Caco-2 (cell line): ENCODE results near the gene COL8A1. TPM values are rescaled to one million over a fixed set of nuclear protein-coding genes. Genes with fewer than 3 reads are reported as not detected.

Source experiments
- BruUV-seq: library from RNA; stranded (reverse); fragments of 400-500 nt; replicated peaks from 2 replicates; lab custom pipeline; 2021; lab: Mats Ljungman, UMichigan
- CTCF ChIA-PET: fragments of 300-600 bp; sonication (Branson Sonifier 250); formaldehyde crosslinking; loops from one replicate; lab custom pipeline; 2022; ENCODE audit warnings: antibody characterized with exemption; lab: Charles Lee
- POLR2A ChIA-PET: fragments of 300-600 bp; sonication (Branson Sonifier 250); formaldehyde crosslinking; loops from one replicate; lab custom pipeline; 2022; ENCODE audit warnings: antibody characterized with exemption; lab: Charles Lee
- DNase-seq, 2 experiments: peaks; one replicate each; pipeline versions ENCODE4 v3.0.0 to v3.0.0-alpha.2; 2020 to 2022
- H3K27me3 ChIP-seq: replicated peaks from 2 replicates; pipeline ENCODE4 v1.6.0; 2011; ENCODE audit warnings: low read length; ENCODE audit not compliant: control insufficient read depth, insufficient read depth
- H3K36me3 ChIP-seq: 2 replicates; pipeline ENCODE4 v1.5.1; 2011; ENCODE audit warnings: low read length; ENCODE audit not compliant: control insufficient read depth, insufficient read depth
- H3K4me1 ChIP-seq: fragments of 250-450 bp; sonication (Bioruptor Pico); 2 replicates; pipeline ENCODE4 v1.5.1; 2020; ENCODE audit warnings: mild to moderate bottlenecking
- H3K4me3 ChIP-seq: 2 replicates; pipeline ENCODE4 v1.5.1; 2011; ENCODE audit warnings: low read depth, mild to moderate bottlenecking, control low read depth, low read length
- H3K9me3 ChIP-seq: fragments of 250-450 bp; sonication (Bioruptor Pico); 2 replicates; pipeline ENCODE4 v1.5.1; 2020; ENCODE audit warnings: mild to moderate bottlenecking, moderate library complexity
- H3K27ac Mint-ChIP-seq: one replicate; pipeline ENCODE4 v1.8.0; 2022; ENCODE audit warnings: mixed read lengths; ENCODE audit not compliant: unreplicated experiment
- H3K27me3 Mint-ChIP-seq: one replicate; pipeline ENCODE4 v1.8.0; 2022; ENCODE audit warnings: mixed read lengths; ENCODE audit not compliant: insufficient read depth, unreplicated experiment
- H3K36me3 Mint-ChIP-seq: one replicate; pipeline ENCODE4 v1.8.0; 2022; ENCODE audit warnings: mild to moderate bottlenecking, mixed read lengths; ENCODE audit not compliant: insufficient read depth, unreplicated experiment
- H3K4me1 Mint-ChIP-seq: one replicate; pipeline ENCODE4 v1.8.0; 2022; ENCODE audit warnings: low read depth, mixed read lengths; ENCODE audit not compliant: unreplicated experiment
- H3K4me3 Mint-ChIP-seq: one replicate; pipeline ENCODE4 v1.8.0; 2022; ENCODE audit warnings: mild to moderate bottlenecking, moderate library complexity, mixed read lengths; ENCODE audit not compliant: unreplicated experiment
- H3K9me3 Mint-ChIP-seq: one replicate; pipeline ENCODE4 v1.8.0; 2022; ENCODE audit warnings: mixed read lengths; ENCODE audit not compliant: unreplicated experiment
- intact Hi-C: fragments of 100-400 bp; cut with micrococcal nuclease; formaldehyde crosslinking; loops from one replicate; pipeline ENCODE4 v1.10.0; 2022; ENCODE audit not compliant: unreplicated experiment
- total RNA-seq: library from RNA; stranded (reverse); gene quantifications from 2 replicates; pipeline ENCODE4 v1.2.3, GENCODE V29; 2022
- TF ChIP-seq, protein P1 (sequence below), 2 experiments: fragments of 200-600 bp in 1 of 2; IDR thresholded peaks; 1 replicate in 1 of 2; 2 replicates in 1 of 2; pipeline versions ENCODE4 v1.5.1 to v1.8.0; 2011 to 2022; ENCODE audit warnings: antibody characterized with exemption in 1 of 2, control low read depth in 1 of 2, inconsistent platforms in 1 of 2, low read depth in 1 of 2, low read length in 1 of 2, mild to moderate bottlenecking in 1 of 2, moderate library complexity in 1 of 2; ENCODE audit not compliant: insufficient read depth in 1 of 2, severe bottlenecking in 1 of 2, unreplicated experiment in 1 of 2

Gene COL8A1
- total RNA-seq, 1 experiment from 2014 or later, result not detected

DNA sequence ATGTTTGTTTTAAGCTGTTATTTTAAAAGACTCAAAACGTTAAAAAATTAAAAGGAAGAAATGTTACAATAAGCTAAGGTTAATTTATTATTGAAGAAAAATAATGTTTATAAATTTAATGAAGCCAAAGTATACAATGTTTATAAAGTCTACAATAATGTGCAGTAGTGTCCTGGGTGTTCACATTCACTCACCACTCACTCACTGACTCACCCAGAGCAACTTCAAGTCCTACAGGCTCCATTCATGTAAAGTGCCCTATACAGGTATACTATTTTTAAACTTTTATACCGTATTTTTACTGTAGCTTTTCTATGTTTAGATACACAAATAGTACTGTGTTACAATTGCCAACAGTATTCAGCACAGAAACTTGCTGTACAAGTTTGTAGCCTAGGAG is 55.2 kb downstream of the COL8A1 start:
- BruUV-seq, result no TSS peak
- H3K27me3 Mint-ChIP-seq, result peaks cover 9% of the 10 kb centered on the region
- Histone ChIP-seq H3K27me3 (no peaks in the 10 kb centered on the region), H3K4me3 (no peak overlapping the region), H3K4me1 (no peaks in the 10 kb centered on the region), H3K9me3 (no peaks in the 10 kb centered on the region), H3K36me3 (no peaks in the 10 kb centered on the region)
- no peaks in the 10 kb centered on the region for H3K4me1 Mint-ChIP-seq
- no peaks in the 10 kb centered on the region for H3K36me3 Mint-ChIP-seq
- DNase-seq, result no peak
- ChIA-PET CTCF (no interaction called here), POLR2A (no interaction called here)
- no peak overlapping the region for H3K4me3 Mint-ChIP-seq
- TF ChIP-seq, protein P1, sequence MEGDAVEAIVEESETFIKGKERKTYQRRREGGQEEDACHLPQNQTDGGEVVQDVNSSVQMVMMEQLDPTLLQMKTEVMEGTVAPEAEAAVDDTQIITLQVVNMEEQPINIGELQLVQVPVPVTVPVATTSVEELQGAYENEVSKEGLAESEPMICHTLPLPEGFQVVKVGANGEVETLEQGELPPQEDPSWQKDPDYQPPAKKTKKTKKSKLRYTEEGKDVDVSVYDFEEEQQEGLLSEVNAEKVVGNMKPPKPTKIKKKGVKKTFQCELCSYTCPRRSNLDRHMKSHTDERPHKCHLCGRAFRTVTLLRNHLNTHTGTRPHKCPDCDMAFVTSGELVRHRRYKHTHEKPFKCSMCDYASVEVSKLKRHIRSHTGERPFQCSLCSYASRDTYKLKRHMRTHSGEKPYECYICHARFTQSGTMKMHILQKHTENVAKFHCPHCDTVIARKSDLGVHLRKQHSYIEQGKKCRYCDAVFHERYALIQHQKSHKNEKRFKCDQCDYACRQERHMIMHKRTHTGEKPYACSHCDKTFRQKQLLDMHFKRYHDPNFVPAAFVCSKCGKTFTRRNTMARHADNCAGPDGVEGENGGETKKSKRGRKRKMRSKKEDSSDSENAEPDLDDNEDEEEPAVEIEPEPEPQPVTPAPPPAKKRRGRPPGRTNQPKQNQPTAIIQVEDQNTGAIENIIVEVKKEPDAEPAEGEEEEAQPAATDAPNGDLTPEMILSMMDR (IDR thresholded peaks at IDR 0.05; ENCODE audit: insufficient read depth in 1 of 2, low read depth in 1 of 2, low read length in 1 of 2, severe bottlenecking in 1 of 2, unreplicated experiment in 1 of 2), result no peak
- H3K9me3 Mint-ChIP-seq, result no peaks in the 10 kb centered on the region
- H3K27ac Mint-ChIP-seq, result no peak overlapping the region
- intact Hi-C loops, result no loop called here

DNA sequence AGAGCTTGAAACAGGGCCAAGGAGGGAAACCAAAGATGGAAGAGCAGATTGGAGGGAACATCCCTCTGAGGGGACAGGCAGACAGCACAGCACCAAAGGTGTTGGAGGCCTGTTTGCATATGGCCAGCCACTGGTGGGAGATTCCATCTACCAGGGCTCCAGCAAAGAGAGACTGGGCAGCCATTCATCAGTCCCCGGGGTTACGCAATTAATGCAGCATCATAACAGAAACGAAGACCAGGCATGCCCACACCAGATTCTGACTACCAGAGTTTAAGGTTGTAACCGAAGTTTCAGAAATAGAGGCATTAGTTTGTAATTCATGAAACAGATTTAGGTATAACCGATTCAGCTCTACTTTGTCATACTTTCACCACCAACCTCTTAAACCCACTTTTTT is 58.1 kb downstream of the COL8A1 start:
- intact Hi-C loops, result no loop called here
- TF ChIP-seq, protein P1 (IDR thresholded peaks at IDR 0.05; ENCODE audit: insufficient read depth in 1 of 2, low read depth in 1 of 2, low read length in 1 of 2, severe bottlenecking in 1 of 2, unreplicated experiment in 1 of 2), result no peak
- no peaks in the 10 kb centered on the region for H3K4me1 ChIP-seq
- peaks cover 6% of the 10 kb centered on the region for H3K27me3 Mint-ChIP-seq
- no peaks in the 10 kb centered on the region for H3K9me3 ChIP-seq
- H3K36me3 ChIP-seq, result no peaks in the 10 kb centered on the region
- no TSS peak for BruUV-seq
- H3K9me3 Mint-ChIP-seq, result no peaks in the 10 kb centered on the region
- no peaks in the 10 kb centered on the region for H3K27me3 ChIP-seq
- no peak overlapping the region for H3K4me3 Mint-ChIP-seq
- no peak for DNase-seq
- no peaks in the 10 kb centered on the region for H3K4me1 Mint-ChIP-seq
- ChIA-PET POLR2A (no interaction called here), CTCF (interaction anchor here (0.5 kb wide), 1 partner anchor 59 kb away, joined by 3 read pairs; no protein-coding TSS in a partner anchor)
- H3K4me3 ChIP-seq, result no peak overlapping the region
- H3K27ac Mint-ChIP-seq, result no peak overlapping the region
- H3K36me3 Mint-ChIP-seq, result no peaks in the 10 kb centered on the region

DNA sequence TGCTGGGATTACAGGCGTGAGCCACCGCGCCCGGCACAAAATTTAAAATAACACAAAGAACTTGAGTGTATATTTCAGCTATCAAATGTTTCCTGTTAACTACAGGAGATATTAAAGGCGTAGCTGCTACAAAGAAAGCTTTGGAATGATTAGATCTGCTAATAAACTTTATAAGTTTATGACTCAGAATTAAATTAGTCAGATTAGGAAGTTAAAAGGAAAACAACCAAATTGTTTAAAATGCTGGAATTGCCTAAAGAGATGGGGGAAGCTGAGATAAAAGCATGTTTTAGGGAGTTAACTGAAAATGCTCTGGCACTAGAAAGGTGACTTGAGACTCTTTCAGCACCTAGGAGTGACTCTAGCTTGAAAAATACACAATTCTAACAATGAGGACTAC is 58.9 kb downstream of the COL8A1 start:
- Histone ChIP-seq H3K36me3 (no peaks in the 10 kb centered on the region), H3K4me1 (no peaks in the 10 kb centered on the region), H3K9me3 (no peaks in the 10 kb centered on the region), H3K4me3 (no peak overlapping the region), H3K27me3 (no peaks in the 10 kb centered on the region)
- intact Hi-C loops, result no loop called here
- CTCF ChIA-PET, result no interaction called here
- Mint-ChIP-seq H3K4me3 (no peak overlapping the region), H3K9me3 (no peaks in the 10 kb centered on the region), H3K27ac (no peak overlapping the region), H3K4me1 (no peaks in the 10 kb centered on the region), H3K36me3 (no peaks in the 10 kb centered on the region), H3K27me3 (peaks cover 6% of the 10 kb centered on the region)
- POLR2A ChIA-PET, result no interaction called here
- DNase-seq, result no peak
- no TSS peak for BruUV-seq
- TF ChIP-seq, protein P1 (IDR thresholded peaks at IDR 0.05; ENCODE audit: insufficient read depth in 1 of 2, low read depth in 1 of 2, low read length in 1 of 2, severe bottlenecking in 1 of 2, unreplicated experiment in 1 of 2), result no peak
